OCI-LY1 (cell line): Measurements from ENCODE around the gene HNRNPF.

Experiments
- EZH2 ChIP-seq: fragments of 200-600 bp; sonication (generic), shearing (Covaris generic); IDR thresholded peaks from 2 replicates; pipeline ENCODE4 v1.8.0; 2017; ENCODE audit warnings: borderline replicate concordance, mixed run types, mild to moderate bottlenecking, antibody characterized with exemption, low read length, moderate library complexity, mixed read lengths
- TF ChIP-seq, protein P1 (sequence below): fragments of 200-600 bp; sonication (generic), shearing (Covaris generic); IDR thresholded peaks from 2 replicates; pipeline ENCODE4 v1.5.1; 2017; ENCODE audit warnings: mild to moderate bottlenecking, antibody characterized with exemption, low read length, moderate library complexity, mixed read lengths

DNA sequence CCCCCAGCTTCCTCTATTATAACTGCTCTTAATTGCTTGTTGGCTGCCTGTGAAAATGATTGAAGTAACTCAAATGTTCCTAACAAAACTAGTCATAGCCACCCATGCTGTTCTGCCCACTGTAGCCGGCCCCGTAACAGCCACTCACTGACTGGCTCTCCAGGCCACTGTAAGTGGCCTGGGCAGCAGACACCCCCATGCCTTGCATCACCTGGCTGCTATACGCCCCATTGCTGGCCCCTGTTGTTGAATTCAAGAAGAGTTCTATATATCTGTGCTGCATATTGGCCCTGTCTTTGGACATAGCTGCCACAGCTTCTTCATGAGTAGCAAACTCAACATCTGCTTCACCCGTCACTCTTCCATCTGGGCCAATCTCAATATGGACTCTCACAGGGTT is 22.4 kb downstream of the HNRNPF start:
- TF ChIP-seq, protein P1, sequence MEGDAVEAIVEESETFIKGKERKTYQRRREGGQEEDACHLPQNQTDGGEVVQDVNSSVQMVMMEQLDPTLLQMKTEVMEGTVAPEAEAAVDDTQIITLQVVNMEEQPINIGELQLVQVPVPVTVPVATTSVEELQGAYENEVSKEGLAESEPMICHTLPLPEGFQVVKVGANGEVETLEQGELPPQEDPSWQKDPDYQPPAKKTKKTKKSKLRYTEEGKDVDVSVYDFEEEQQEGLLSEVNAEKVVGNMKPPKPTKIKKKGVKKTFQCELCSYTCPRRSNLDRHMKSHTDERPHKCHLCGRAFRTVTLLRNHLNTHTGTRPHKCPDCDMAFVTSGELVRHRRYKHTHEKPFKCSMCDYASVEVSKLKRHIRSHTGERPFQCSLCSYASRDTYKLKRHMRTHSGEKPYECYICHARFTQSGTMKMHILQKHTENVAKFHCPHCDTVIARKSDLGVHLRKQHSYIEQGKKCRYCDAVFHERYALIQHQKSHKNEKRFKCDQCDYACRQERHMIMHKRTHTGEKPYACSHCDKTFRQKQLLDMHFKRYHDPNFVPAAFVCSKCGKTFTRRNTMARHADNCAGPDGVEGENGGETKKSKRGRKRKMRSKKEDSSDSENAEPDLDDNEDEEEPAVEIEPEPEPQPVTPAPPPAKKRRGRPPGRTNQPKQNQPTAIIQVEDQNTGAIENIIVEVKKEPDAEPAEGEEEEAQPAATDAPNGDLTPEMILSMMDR: no peak
- TF ChIP-seq EZH2: no peak
